HG03196 (cell line): Measurements from ENCODE around the gene SYT9.
"Not testable (repeated sequence)": the region's sequence is repeated elsewhere in the genome, so short reads cannot be mapped to it uniquely, and the experiment has no call there.

Source experiments
- ATAC-seq: cut with Tn5 transposase; IDR thresholded peaks from one replicate; pipeline ENCODE4 v1.9.1; 2021; ENCODE audit not compliant: unreplicated experiment

The SYT9 gene

GRCh38 chr11:7499081-7499480 lies 247.4 kb downstream of the SYT9 start:
- no peak for ATAC-seq

- ATAC-seq = no peak
These were observed 248.5 kb downstream of the SYT9 start for GRCh38 chr11:7500251-7500650.

GRCh38 chr11:7501251-7501650 lies 249.5 kb downstream of the SYT9 start:
- ATAC-seq = no peak

DNA sequence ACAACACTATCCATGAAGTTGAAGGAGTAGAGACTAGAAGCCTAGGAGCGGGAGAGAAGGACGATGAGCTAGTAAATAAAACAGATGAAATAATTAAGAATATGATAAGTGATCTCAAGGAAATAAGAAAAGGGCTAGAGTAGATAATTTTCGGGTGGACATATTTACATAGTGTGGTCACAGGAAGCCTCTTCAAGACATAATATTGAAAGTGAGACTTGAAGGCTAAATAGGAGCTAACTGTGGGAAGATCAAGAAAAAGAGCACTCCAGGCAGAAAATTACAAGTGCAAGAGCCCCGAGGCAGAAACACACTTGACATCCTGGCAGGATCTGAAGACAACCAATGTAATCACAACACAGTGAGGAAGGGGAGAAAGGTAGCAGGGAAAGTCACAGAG lies 250.2 kb downstream of the SYT9 start:
- no peak for ATAC-seq

DNA sequence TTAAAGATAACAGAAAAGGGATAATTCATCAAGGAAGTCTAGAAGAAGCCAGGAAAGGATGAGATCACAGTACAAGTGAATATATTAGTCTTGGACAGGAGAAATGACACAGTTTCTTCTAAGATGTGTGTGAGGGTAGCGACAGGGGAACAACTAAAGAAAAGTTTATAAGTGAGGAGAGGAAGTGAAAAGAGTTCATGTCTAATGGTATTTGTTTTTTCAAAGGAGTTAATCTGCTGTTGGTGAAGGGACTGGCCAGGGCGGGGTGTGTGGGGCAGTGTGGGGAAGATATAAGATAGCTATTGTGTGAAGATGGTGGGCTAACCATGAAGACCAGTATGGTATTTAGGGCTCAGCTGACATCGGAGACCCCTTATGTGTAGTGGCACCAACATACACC lies 254.5 kb downstream of the SYT9 start:
- no peak for ATAC-seq

DNA sequence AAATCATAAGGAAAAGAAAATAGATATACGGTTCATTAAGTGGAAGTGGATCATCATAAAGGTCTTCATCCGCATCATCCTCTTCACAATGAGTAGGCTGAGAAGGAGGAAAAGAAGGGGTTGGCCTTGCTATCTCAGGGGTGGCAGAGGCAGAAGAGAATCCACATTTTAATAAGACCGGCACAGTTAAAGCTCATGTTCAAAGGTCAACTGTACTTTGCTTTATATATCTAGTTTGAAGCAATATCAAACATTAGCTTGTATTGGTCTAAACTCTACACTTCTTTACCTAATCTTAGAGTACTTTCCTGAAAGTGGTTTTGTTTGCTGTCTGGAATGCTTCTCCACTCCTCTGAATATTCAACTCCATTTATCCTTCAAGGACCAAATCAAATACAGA lies 256.4 kb downstream of the SYT9 start:
- no peak for ATAC-seq

DNA sequence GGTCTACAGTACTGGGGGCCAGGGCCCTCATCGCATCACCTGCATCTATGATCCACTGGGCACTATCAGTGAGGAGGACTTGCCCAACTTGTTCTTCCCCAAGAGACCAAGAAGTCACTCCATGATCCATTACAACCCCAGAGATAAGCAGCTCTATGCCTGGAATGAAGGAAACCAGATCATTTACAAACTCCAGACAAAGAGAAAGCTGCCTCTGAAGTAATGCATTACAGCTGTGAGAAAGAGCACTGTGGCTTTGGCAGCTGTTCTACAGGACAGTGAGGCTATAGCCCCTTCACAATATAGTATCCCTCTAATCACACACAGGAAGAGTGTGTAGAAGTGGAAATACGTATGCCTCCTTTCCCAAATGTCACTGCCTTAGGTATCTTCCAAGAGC lies 258.3 kb downstream of the SYT9 start:
- ATAC-seq = no peak

- no peak for ATAC-seq
These were observed 259.7 kb downstream of the SYT9 start for GRCh38 chr11:7511401-7511800.

- peak; percentile 66 for ATAC-seq
These were observed 261.0 kb downstream of the SYT9 start for GRCh38 chr11:7512525-7513233.

DNA sequence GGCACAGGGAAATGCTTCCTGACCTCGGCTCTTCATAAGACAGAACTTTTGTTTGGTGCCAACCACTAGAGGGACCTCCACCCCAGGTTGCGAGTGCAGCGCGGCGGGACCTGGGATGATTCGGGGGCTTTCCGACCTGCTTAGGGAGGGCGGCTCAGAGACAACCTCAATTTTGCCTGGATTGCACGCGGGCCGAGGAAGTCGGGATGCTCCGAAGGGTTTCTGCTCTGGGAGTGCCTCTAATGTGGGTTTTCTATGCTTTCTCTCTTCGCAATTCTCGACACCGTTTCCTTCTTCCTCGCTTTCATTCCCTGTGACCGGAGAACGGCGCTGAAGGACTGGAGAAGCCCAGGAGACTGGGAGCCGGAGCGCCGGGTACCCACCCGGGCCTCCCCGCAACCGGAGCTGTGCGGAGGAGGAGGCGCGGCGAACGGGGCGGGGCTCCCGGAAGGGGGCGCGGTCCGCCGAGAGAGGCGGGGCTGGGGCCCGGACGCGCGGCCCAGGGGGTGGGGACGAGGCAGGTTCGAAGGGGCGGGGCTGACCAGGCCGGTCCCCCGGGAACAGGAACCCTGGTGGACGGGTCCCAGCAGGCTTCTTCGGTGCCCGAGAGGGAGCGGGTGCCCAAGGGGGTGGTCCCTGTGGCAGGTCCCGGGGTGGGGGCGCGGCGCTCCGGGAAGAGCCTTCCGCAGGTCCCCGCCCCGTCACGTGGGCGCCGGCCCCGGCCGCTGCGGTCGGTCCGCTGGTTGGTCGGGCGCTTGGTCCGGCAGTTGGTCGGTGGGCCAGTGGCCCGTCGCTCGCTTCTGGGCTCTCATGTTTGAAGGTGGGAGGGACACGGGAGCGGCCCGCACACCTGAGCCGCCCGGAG lies 261.8 kb downstream of the SYT9 start, which contains the start of gene PPFIBP2:
Gene PPFIBP2 (plus strand): TSS at position 766 of the 865 bp plus-strand sequence. CDS start 35,477 bp downstream, outside the sequence.
- ATAC-seq = peak; percentile 64

DNA sequence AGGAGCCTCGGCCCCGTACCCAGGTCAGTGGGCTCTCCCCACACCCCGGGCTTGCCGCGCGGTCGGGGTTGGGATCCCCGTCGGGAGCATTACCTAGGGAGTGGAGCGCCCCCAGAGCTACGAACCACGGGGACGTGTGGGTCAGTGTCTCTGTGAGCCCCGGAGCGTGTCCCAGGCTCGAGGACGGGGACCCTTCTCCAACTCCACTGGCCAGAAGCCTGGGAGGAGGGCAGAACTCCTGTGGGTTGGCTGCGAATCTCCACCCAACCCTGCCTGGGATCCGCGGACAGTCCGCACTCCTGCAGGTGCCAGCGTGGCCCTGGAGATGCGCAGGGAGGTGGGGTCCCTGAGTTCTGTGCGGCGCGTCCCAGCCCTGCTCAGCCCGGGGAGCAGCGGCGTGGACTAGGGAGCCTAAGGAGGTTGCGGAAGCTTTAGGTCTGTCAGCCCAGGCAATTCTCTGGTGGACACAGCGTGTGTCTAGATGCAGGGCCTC lies 262.4 kb downstream of the SYT9 start:
- ATAC-seq = peak; percentile 9

- ATAC-seq = no peak
These were observed 263.8 kb downstream of the SYT9 start for GRCh38 chr11:7515447-7515886.

DNA sequence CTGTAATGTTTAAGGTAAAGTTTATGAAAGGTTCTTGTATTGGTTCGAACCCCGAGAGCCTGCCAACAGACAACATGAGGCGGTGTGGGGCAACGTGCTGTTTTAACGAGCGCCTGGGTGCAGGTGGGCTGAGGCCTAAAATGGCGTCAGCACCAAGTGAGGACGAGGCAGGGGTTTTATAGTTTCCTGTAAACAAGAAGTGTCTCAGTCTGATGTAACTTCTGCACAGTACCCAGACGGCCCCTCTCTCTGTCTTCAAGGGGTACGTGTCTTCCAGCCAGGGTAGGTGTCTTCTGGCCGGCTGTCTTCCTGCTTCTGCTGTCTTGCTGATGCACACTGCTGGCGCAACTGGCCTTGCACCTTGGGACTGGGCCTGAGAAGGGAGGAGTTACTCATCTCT lies 264.8 kb downstream of the SYT9 start:
- no peak for ATAC-seq

DNA sequence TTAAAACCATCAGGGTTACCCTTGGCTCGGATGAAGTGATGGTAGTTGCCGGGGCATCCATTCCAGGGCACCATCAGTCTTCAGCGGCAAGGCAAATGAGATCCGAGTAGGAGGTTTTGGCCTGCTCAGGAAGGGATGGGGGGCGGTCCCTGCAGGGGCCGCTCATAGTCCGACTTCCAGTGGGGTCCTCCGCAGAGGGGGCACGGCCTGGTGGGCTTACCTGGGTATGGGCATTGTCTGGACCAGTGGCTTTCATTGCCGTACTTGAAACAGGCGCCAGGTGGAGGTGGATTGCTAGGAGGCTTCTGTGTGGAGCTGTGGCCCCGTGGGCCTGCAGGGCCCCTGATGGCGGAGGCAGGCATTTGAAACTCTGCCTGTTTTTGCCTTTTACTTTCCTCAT lies 266.0 kb downstream of the SYT9 start:
- not testable (repeated sequence) for ATAC-seq
